ENCODE data around the gene TLR3.

The TLR3 gene

DNA sequence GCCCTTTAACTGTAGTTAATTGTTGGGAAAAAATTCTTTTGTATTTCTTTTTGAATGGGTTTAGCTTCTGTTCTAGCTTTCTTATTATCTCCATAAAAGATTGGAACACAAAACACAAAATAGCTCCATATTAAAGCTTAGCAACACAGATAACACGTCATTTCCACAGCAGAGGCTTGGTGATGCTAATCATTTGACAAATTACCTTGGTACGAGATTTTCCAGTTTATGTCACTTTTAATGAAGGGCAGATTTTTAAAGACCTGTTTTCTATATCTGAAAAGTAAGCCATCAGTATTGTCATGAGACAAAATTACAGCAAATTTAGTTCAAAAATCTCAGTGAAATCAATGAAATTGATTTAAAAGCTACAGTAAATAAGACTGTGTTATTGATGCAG, 63.0 kb downstream of the TLR3 start:
- H3K9me3 ChIP-seq (ENCODE audit: control insufficient read depth, insufficient read depth, low read length), result no peaks in the 10 kb centered on the region
- no peak overlapping the region for H3K4me3 ChIP-seq (ENCODE audit: low read length)
- no peak for TF ChIP-seq EZH2phosphoT487 (IDR thresholded peaks at IDR 0.05; ENCODE audit: borderline replicate concordance, low read length)
- TF ChIP-seq, protein P1, sequence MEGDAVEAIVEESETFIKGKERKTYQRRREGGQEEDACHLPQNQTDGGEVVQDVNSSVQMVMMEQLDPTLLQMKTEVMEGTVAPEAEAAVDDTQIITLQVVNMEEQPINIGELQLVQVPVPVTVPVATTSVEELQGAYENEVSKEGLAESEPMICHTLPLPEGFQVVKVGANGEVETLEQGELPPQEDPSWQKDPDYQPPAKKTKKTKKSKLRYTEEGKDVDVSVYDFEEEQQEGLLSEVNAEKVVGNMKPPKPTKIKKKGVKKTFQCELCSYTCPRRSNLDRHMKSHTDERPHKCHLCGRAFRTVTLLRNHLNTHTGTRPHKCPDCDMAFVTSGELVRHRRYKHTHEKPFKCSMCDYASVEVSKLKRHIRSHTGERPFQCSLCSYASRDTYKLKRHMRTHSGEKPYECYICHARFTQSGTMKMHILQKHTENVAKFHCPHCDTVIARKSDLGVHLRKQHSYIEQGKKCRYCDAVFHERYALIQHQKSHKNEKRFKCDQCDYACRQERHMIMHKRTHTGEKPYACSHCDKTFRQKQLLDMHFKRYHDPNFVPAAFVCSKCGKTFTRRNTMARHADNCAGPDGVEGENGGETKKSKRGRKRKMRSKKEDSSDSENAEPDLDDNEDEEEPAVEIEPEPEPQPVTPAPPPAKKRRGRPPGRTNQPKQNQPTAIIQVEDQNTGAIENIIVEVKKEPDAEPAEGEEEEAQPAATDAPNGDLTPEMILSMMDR (IDR thresholded peaks at IDR 0.05; ENCODE audit: low read depth, low read length, poor library complexity, severe bottlenecking), result no peak
- no peaks in the 10 kb centered on the region for H4K20me1 ChIP-seq (ENCODE audit: control insufficient read depth, insufficient read depth, low read depth, low read length)
- H3F3A ChIP-seq (ENCODE audit: control insufficient read depth, insufficient read depth), result no peaks in the 10 kb centered on the region
- H3K27me3 ChIP-seq (ENCODE audit: control insufficient read depth, low read length), result peaks cover 6% of the 10 kb centered on the region; the same call in 1 of the 2 replicates
- H3K79me2 ChIP-seq (ENCODE audit: control insufficient read depth, low read length), result no peaks in the 10 kb centered on the region
- peaks cover 7% of the 10 kb centered on the region for H3K4me1 ChIP-seq (ENCODE audit: control insufficient read depth, low read length)
- no peaks in the 10 kb centered on the region for H3K9me2 ChIP-seq (replicated peaks; ENCODE audit: control insufficient read depth, low read length)
- H3K27ac ChIP-seq (ENCODE audit: low read depth, low read length), result no peak overlapping the region
- H3K4me2 ChIP-seq (ENCODE audit: low read length), result no peak overlapping the region
- H3K36me3 ChIP-seq (ENCODE audit: control insufficient read depth, low read length), result no peaks in the 10 kb centered on the region

DNA sequence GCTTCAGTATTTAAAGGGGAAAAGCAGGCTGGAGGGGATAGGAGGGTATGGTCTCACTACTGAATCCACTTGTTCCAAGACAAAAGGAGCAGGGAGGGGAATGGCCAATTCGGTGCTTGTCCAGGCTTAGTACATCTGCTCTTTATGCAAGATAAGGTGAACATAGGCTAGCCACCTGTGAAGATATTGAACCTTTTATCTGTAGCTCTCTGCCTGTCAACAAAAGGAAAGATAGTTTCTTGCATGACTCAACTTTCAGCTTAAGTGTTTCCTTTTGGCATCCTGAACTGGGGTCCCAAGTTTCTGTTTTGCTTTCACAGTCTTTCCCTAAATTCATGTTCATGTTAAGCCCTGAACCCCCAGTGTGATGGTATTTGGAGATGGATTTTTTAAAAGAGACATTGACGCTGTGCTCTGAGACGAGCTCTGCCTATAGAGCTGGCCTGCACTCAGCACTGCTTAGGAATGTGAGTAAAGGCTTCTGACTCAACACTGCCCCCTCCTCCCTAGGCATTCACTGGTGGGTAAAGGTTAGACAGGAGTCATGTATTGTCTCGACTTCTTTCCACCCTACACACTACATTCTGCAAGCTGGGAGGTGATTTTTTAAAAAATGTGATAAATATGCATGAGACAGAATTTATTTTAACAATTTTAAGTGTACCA, 63.8 kb downstream of the TLR3 start:
- H3K4me3 ChIP-seq (ENCODE audit: low read length), result no peak overlapping the region
- H3K9me2 ChIP-seq (replicated peaks; ENCODE audit: control insufficient read depth, low read length), result no peaks in the 10 kb centered on the region
- H3K4me2 ChIP-seq (ENCODE audit: low read length), result no peak overlapping the region
- H3F3A ChIP-seq (ENCODE audit: control insufficient read depth, insufficient read depth), result no peaks in the 10 kb centered on the region
- peaks cover 7% of the 10 kb centered on the region for H3K4me1 ChIP-seq (ENCODE audit: control insufficient read depth, low read length)
- H3K27me3 ChIP-seq (ENCODE audit: control insufficient read depth, low read length), result peaks cover 6% of the 10 kb centered on the region; the same call in 1 of the 2 replicates
- H3K27ac ChIP-seq (ENCODE audit: low read depth, low read length), result no peak overlapping the region
- TF ChIP-seq, protein P1 (IDR thresholded peaks at IDR 0.05; ENCODE audit: low read depth, low read length, poor library complexity, severe bottlenecking), result peak; percentile 49
- no peak for TF ChIP-seq EZH2phosphoT487 (IDR thresholded peaks at IDR 0.05; ENCODE audit: borderline replicate concordance, low read length)
- H3K36me3 ChIP-seq (ENCODE audit: control insufficient read depth, low read length), result no peaks in the 10 kb centered on the region
- H3K79me2 ChIP-seq (ENCODE audit: control insufficient read depth, low read length), result no peaks in the 10 kb centered on the region
- no peaks in the 10 kb centered on the region for H4K20me1 ChIP-seq (ENCODE audit: control insufficient read depth, insufficient read depth, low read depth, low read length)
- H3K9me3 ChIP-seq (ENCODE audit: control insufficient read depth, insufficient read depth, low read length), result no peaks in the 10 kb centered on the region

DNA sequence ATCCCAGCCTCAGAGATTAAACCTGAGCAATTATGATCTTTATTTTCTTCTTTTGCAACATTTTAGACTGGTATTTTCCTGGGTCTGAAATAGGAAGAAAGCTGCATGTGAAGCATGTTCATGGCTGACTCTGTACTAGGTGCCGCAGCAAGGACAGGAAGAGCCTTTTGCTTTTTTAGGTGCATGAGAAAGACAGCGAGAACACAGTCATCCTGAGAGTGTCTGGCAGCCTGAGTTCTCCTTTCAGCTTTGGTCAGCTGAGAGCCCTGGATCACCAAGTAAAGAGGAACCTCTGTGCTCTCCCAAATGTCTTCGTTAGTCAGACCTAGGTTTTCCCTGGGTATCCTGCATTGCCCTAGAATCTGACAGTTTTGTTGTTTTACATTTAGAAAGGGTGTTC, 65.3 kb downstream of the TLR3 start:
- H3K27me3 ChIP-seq (ENCODE audit: control insufficient read depth, low read length), result peaks cover 6% of the 10 kb centered on the region; the same call in 1 of the 2 replicates
- TF ChIP-seq EZH2phosphoT487 (IDR thresholded peaks at IDR 0.05; ENCODE audit: borderline replicate concordance, low read length), result no peak
- TF ChIP-seq, protein P1 (IDR thresholded peaks at IDR 0.05; ENCODE audit: low read depth, low read length, poor library complexity, severe bottlenecking), result no peak
- no peaks in the 10 kb centered on the region for H3F3A ChIP-seq (ENCODE audit: control insufficient read depth, insufficient read depth)
- peaks cover 11% of the 10 kb centered on the region for H3K4me1 ChIP-seq (ENCODE audit: control insufficient read depth, low read length)
- no peaks in the 10 kb centered on the region for H3K36me3 ChIP-seq (ENCODE audit: control insufficient read depth, low read length)
- H3K4me3 ChIP-seq (ENCODE audit: low read length), result no peak overlapping the region
- no peaks in the 10 kb centered on the region for H4K20me1 ChIP-seq (ENCODE audit: control insufficient read depth, insufficient read depth, low read depth, low read length)
- no peak overlapping the region for H3K4me2 ChIP-seq (ENCODE audit: low read length)
- no peaks in the 10 kb centered on the region for H3K9me3 ChIP-seq (ENCODE audit: control insufficient read depth, insufficient read depth, low read length)
- no peaks in the 10 kb centered on the region for H3K79me2 ChIP-seq (ENCODE audit: control insufficient read depth, low read length)
- H3K9me2 ChIP-seq (replicated peaks; ENCODE audit: control insufficient read depth, low read length), result no peaks in the 10 kb centered on the region
- no peak overlapping the region for H3K27ac ChIP-seq (ENCODE audit: low read depth, low read length)
